Bone marrow (tissue), 2 donors: ENCODE results near the gene OGA.
"Not testable (repeated sequence)": the region's sequence is repeated elsewhere in the genome, so short reads cannot be mapped to it uniquely, and the experiment has no call there.

ENCODE experiments used
- DNase-seq, 2 donors: peaks; one replicate each; lab custom pipeline; 2025; lab: John Stamatoyannopoulos, UW

Gene OGA

DNA sequence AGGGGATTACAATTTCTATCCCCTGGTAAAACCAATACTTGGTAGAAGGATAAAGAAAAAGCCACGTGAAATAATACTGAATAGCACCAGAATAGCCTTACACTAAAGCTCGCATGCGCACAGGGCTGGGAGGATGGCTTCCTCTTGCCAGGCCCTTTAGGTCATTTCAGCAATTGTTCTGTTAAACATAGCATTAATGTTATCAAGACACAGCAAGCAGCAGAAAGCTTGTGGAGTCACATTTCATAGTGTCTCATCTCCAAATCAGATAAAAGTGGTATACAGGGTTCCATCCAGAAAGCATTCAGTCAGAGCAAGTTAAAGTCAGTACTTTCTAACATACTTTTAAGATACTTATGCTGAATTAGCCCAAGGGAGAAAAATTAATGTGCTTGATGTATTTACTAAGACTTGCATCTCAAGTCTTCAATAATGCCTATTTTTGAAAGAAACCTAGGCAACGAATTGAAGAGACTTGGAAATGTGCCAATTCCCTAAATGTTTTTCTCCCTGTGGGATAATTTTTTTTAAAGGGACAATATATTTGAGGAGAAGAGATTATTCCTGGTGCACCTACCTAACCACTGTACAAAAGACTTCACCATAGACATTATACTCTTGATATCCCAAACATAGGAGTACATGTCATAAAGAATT is 20.7 kb downstream of the OGA start:
- DNase-seq: no peak

DNA sequence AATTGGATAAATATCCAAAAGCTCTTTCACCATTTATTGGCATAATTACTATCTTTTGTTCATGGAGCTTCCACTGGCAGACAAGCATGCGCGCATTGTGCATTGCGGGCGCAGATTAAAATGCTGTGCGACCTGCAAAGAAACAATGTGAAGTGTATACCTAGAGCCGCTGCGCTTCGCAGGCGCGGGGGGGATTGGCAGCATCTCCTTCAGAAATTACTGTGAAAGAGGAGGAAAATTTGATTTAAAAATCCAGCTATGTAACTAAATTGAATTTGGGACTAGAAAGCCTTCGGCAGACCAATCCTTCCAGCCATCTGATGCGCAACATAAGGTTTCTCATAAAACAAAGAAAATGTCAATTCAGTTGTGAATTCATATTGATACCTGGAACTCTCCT is 24.7 kb downstream of the OGA start:
- DNase-seq: no peak

DNA sequence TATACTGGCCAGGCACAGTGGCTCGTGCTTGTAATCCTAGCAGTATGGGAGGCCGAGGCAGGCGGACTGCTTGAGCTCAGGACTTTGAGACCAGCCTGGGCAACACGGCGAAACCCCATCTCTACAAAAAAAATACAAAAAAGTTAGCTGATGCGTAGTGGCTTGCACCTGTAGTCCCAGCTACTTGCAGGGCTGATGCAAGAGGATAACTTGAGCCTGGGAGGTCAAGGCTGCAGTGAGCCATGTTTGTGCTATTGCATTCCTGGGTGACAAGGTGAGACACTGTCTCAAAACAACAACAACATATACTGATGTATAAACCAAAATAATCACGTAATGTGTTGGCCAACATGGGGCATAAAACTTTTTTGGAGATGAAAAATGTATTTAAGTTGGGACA is 28.6 kb downstream of the OGA start:
- DNase-seq: no peak

DNA sequence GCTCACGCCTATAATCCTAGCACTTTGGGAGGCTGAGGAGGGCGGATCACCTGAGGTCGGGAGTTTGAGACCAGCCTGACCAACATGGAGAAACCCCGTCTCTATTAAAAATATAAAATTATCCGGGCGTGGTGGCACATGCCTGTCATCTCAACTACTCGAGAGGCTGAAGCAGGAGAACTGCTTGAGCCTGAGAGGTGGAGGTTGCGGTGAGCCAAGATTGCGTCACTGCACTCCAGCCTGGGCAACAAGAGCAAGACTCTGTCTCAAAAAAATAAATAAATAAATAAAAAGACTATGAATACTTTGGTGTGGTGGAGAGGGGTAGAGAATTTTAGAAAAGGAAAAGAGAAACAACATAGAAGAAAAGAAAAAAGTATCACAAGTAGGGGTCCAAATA is 29.0 kb downstream of the OGA start:
- not testable (repeated sequence) for DNase-seq

DNA sequence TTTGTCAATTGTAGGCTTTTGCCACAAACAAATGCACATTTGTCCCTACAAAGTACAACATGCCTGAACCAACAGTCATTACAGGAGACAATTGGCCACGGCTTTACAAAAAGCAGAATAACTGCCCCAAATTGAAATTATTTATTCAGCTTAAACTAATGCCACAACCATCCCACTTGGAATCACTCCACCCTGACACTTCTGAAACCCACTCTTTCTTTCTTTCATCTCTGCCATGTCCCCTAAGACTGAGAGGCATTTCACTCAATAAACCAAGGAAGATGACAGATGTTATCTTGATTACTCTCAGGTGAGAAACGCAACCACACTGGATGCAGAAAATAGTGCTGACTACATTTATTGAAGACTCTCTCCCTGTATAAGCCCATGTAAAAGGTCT is 32.4 kb downstream of the OGA start:
- no peak for DNase-seq

DNA sequence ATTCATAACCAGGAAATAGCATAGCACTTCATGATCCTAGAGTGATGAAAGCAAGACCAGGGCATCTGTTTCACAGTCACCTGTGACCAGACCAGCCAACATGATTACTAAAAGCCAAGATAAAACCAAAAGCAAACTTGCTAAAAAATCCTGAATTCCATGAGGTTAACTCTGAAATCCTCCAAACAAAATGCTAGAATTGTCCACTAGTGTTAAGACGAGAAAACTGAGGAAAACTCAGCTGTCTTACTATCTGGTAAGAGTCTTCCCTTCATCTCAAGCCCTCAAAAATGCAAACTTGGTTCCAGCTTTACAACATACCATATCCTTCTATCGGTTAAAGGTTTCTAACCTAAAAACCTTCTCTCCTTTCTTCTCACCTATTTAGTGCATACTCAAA is 33.7 kb downstream of the OGA start:
- DNase-seq: no peak

DNA sequence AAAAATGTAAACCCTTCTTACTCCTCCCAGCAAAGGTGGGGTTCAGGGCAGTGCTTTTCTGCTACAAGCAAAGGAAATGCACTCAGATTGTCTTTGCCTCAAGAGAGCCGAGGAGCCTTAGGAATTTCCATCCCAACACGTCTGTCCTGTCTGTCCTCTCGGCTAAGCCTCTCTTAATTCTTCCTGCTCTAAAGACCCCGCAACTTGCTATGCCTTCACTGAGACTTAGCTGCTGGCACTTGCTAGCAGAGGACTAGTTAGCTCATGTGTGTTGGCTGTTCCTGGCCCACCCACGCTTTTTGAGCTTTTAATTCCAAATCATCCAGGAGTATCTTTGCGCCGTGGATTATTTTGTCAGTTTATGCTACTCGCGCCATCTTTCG is 34.5 kb downstream of the OGA start:
- DNase-seq: no peak

DNA sequence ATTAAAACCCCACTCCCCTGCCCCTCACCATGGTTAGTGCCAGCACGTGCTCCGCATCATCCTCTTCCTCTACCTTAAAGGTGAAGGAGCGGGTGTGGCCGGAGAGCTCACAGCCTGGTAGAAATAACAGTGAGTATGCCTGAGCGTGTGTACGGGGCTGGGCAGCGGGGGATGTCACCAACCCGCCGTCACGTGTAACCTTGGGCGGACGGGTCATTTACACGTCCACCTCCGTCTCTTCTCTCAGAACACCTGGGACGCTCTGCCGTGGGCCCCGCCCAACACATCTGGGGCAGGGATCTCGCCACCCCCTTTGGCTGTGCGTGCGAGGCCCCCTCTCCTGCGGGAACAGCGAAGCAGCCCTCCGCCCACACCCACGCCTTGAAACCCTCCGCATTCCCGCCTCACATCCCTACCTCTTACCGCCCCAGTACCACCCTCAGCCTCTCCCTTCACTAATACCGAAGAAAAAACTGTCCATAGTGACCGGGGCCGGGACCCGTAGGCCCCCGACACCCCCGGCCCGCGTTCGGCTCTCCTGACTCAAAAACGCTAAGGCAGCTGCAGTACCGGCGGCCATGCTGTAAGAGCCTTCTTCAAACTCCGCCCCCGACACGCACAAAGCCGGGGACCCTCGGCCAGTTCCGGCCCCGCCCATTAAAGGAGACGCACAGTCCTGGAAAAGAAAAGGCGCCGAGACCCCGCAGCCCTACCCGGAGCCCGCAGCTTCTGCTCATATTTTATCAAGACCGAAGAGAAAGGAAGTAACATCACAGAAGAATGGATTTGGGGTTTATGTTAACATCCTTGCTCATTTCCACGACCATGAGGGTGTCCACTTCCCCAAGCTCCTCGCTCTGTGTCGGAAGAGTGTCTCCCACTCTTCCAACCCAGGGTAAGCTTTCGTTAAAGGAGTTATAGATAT is 35.2 kb downstream of the OGA start, which contains the start of gene NPM3:
TSS of gene NPM3 (minus strand) at position 636 of the 925 bp plus-strand sequence. CDS start at position 580, 56 bp downstream.
- peak; percentile 39 to 41 for DNase-seq

DNA sequence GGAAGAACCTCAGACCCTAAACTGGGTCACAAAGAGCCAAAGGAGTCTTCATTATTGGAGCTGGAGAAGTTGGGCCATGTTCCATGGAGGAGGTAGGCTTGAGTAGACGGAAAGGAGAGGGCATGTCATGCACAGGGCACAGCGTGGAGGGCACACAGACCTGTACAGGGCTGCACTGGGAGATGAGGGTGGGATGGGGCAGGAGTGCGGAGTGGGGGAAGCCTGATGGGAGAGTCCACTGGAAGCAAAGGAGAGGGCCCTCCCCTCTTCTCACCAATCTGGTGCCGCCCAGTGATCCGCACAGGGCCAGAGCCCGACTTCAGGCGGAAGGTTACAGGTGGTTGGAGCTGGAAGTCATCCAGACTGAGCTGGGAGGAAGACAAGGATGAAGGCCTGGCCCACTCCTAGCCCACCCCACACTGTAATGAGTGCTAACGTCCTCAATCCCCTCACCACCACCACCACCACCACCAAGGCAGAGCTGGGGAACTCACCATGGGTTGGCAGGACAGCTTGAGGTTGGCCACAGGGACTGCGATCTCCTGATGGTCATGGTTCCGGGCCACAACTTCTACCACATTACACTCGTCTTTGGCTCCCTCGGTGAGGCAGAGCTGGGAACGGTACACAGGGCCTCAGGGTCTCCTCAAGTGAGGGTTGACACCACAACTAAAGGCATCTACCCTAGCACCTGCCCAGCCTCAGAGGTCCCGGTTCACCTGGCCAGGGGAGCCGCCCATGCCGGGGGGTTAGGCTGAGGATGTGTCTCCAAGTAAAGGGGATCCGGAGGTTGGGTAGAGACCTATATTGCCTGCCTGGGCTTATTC is 36.0 kb downstream of the OGA start:
- DNase-seq: no peak

DNA sequence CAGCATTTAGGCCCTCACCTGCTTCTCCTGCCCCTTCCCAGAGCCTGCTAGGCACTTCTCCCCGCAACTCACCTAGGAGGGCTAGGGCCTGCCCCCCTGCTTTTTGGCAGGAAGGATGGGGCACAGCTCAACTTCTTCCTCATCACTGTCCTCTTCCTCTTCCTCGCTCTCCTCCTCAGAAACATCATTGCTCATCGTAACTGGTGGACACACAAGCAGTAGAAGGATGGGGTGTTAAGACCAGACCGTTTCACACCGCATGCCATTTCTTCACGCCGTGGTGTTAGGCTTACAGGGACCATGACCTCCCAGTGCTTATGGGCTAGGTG is 36.6 kb downstream of the OGA start:
- no peak for DNase-seq

DNA sequence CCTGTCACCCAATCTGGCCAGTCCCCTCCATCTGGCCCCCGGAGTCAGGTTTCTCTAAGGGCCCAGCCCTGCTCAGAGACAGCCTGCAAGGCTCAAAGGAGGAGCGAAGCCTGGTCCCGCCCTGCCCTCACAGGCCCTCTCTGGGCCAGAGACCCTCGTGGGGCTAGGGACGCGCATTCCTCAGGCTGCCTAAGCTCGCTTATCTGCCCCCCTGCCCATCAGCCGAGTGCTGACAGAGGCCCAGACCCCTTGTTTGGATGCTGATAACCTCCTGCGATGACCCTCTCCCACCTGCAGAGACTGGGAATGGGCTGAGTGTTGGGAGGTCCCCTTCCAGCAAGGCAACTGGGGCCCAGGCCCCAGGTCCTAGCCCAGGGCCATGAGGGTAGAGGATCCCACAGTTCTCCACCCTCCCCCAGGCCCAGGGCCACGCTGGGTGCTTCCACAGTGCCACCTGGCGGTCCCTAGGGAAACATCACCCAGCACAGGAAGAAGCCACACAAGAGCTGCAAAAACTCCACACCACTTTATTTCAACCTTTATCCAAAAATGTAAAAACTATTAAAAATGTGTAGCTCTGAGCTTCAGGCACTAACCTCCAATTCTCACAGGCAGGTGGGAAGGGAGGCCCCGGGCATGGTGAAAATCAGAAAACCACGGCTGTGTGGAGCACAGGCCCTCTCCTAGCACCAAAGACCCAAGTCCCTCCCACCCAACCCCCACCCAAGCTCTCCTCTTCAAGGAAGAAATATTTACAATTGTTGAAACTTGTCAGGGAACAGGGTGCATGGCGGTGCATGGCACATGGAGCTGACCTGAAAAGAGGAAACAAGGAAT is 37.2 kb downstream of the OGA start:
- DNase-seq: peak; percentile 26 to 44

DNA sequence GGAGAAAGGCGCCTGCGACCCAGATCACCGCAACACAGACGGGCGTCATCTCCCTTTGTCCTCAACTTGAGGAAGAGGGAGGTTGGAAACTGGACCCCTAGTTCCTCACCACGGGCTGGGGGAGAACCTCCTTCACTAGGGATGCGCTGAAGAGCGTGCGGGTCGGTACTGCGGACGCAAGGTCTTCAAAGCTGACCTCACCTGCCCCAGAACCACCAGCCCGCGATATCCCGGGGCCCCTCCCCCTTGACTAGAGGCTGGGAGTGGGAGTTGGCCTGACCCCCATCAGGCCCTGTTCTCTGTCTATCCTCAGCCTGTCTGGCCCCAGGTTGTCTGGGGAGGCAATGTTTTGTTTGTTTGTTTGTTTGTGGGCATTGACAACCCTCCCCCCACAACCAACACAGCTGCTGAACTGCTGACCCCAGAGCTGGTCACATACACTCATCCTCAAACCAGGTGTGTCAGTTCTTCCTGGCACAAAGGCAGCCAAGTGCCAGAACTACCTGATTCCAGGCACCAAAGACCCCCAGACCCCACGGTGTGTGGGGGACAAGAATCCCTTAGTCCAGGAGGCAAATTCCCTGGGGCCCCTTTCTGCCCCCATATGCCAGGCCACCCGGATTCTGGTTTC is 37.9 kb downstream of the OGA start:
- no peak for DNase-seq

DNA sequence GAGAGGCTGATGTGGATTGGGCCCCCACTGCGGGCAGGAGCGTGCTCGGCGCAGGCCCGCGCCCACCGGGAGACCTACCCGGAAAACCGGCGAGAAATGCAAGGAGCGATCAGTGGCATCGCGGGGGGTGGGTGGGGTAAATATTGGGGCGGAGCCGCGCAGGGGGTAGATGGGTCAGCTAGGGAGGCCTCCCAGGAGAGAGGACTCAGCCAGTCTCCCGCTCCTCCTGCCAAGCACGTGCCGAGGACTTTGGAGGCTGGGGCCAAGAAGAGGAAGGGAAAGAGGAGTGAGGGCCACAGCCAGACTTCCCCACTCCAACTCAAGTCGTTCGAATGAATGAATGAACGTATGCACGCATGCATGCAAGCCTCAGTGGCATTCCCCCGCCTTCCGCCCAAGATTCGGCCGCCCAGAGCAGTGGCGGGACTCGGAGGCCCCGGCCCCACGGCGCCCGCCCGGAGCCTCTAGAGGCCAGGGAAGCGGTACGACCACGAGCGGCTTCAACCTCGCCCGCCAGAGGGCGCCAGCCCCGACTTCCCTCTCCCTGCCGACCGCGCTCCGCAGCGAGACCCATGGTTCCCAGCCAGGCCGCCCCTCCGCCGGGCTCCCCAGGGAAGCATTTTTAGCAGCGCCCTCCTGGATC is 38.6 kb downstream of the OGA start:
- peak; percentile 48 to 73 for DNase-seq

DNA sequence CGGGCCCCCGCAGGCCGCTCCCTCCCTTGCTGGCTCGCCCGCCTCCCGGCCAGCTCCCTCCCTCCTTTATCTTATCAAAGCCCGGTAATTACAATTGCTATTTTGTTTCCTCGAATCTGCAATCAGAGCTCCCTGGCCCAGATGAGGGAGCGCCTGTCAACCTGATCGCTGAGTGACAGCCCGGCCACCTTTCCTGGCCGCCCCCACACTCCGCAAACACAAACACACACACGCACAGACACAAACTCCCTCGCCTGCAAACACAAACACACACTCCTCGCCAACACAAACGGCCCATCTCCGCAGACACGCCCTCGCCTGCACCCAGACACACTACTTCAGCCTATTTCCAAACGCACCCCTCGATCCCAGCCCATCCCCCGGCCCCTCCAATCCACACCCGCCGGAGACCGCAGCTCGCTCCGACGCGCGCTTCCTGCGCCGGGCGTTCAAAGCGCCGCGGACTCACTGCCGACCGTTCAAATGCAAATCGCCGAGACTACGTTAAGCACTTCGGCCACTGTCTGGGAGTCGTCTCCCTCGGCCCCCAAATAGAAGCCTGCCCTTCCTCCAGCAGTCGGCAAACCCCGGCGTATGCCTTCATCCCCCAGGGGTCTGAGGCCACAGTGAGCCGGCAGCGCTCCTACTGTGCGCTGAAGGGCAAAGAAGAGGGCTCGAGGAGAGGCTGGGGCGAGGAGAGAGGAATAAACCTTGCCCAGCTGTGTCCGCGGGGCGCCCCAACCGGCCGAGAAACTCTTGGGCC is 39.3 kb downstream of the OGA start:
- DNase-seq: no peak

DNA sequence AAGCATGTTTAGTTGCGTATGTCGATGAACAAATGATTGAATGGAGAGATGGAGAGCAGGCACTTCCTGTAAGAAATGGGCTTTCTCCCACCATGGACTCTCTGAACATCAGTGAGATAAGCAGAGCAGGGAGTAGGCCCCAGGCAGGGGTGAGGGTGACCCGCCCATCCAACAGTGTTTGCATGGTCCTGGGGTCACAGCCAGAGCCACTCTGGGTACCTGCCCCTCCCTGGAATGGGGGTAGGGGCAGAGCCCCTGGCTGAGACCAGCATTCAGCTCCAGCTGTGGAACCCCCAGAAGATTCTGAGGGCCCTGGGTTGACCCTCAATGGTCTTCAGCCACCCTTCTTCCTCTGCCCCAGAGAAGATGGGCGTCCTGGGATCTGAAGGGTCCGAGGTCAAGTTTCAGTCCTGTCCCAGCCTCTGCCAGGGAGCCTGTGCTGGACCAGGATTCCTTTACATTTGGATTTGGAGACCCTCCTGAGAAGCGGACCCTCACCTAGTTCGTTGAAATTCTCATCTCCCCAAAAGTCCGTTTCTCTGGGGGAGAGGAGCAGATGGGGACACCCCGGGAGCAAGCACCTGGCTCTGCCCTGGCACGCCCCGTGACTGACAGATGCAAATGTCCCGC is 40.0 kb downstream of the OGA start:
- DNase-seq: no peak

DNA sequence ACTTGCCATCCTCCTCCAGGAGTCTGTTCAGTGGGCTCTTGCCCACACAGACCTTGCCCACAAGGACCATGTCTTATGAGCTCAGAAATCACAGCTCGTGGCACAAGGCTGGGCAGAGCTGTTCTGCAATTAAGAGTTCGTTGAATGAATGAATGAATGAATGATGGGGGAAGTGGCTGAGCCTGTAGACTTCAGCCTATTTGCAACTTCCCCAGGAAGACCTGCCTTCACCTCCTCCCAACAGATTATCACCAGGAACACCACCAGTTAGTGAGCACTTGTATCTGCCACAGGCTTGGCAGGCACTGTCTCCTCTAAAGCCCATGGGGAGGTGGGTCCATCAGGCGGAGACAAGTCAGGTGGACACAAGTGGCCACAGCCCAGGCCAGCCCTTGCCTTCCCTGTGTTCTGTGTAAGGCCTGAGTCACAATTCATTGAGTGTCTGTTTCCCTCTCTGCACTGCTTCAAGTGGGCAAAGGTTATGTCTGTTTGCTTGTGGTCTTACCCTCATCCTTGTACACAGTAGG is 40.6 kb downstream of the OGA start:
- DNase-seq: no peak

DNA sequence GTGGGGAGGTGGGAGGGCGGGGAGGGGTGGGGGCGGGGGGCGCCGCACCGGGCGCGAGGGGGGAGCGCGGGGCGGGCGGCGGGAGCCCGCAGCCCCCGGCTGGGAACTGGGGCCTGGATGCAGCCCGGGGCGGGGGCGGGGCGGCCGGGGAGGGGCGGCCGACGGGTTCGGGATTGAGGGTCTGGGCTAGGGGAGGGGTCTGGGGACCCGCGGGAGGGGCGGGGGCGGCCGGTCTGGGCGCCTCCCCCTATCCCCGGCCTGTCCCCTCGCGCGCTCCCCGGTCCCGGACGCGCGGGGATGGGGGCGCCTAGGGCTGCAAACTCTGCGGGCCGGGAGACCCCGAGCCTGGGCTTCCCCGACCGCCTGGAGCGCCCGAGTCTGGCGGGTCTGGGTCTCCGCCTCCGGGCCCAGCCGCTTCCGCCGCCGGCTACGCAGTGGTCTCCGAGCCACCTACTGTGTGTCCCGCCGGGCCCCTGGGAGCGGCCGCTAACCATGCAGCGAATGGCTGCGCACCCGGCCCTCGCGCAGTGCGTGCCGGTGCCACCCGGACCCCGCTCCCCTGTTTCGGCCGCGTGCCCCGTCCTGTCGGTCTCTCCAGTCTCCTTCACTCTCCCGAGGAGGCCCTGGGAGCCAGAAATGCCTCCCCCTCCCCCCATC is 42.0 kb downstream of the OGA start:
- DNase-seq: no peak

DNA sequence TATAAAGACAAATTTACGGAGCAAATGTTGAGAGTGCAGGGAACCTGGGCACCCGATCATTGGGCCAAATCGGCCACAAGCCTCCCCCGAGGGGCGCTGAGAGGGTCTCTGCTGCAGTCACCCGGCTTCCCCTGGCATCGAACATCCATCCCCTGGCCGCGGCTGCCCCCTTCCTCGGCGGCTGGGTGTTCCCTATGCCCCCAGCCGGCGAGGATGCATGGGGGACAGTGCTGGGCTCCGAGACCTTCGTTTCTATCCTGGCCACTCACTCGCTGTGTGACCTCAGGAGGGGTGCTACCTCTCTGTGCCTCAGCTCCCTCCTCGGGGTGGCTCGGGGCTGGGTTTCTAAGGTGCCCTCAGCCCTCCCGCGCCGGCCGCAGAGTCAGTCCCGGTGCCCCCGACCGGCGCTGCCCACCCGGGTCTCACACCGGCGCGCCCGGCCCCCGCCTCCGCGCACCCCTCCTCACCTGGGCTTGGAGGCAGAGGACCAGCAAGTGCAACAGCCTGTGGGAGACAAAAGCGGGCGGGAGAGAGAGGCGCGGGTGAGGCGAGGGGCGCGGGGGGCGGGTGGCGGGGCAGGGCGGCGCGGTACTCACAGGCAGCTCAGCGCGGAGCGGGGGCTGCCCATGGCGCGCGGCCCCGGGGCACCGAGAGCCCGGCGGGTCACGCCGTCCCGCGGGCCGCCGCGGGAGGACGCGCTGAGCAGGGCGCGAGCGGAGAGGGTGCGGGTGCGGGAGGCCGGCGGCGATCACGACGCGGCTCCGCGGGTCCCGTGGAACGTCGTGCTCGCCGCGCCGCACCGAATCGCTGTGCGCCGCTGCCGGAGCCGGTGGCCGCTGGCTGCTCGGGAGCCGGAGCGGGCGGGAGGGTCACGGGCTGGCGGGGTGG is 42.7 kb downstream of the OGA start, which contains the start of gene FGF8:
TSS of gene FGF8 (minus strand) at position 842 of the 888 bp plus-strand sequence. CDS start at position 628, 214 bp downstream.
- no peak for DNase-seq
